HG02884 (cell line): Measurements from ENCODE around the gene BAZ1B.
"Not testable (repeated sequence)": the region's sequence is repeated elsewhere in the genome, so short reads cannot be mapped to it uniquely, and the experiment has no call there.

Experiments
- ATAC-seq: cut with Tn5 transposase; IDR thresholded peaks from one replicate; pipeline ENCODE4 v1.9.1; 2021; ENCODE audit warnings: mild to moderate bottlenecking, moderate library complexity; ENCODE audit not compliant: unreplicated experiment

The BAZ1B gene

GRCh38 chr7:73539709-73540108, 17.6 kb upstream of the BAZ1B start:
- ATAC-seq = no peak

- ATAC-seq = not testable (repeated sequence)
Observed at GRCh38 chr7:73538510-73538909, 16.4 kb upstream of the BAZ1B start.

DNA sequence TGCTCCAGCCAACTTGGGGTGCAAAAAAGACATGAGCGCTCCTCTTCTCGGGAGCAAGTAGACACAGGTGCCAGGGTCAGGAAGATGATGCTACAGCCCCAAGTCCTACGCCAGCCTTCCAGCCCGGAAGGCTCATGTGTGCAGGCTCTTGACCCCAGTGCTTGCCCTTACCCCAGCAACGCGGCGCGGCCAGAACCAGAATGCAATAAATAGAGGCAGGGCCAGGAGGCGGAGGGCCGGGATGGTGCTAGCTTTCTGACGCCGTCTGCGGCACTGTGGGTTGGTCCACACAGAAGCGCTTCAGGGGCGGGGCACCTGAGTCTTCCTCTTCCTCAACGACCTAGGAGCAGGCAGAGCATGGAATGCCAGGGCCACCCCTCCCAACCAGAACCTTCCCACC, 15.0 kb upstream of the BAZ1B start:
- no peak for ATAC-seq

DNA sequence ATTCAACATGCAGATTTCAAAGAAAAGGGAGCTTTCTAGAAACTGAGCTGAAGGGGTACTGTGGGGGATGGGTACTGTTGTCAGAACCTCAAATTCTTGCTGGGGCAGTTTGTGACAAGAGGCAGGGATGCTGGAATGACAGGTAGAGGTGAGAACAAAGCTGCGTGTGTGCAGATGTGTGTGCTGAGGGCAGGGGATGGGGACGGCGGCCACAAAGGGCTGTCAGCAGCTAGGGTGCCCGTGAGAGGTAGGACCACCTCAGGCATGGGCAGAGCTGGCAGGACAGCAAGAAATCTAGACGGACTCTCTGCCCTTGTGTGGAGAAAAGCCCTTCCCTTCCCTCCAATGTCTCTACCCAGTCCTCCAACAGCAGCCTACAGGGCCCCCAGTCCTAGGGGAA, 14.4 kb upstream of the BAZ1B start:
- no peak for ATAC-seq

GRCh38 chr7:73535918-73536317, 13.8 kb upstream of the BAZ1B start:
- ATAC-seq = not testable (repeated sequence)

GRCh38 chr7:73533742-73534141, 11.6 kb upstream of the BAZ1B start:
- no peak for ATAC-seq

GRCh38 chr7:73532224-73532623, 10.1 kb upstream of the BAZ1B start:
- no peak for ATAC-seq

GRCh38 chr7:73530800-73531199, 8.7 kb upstream of the BAZ1B start:
- ATAC-seq = no peak

DNA sequence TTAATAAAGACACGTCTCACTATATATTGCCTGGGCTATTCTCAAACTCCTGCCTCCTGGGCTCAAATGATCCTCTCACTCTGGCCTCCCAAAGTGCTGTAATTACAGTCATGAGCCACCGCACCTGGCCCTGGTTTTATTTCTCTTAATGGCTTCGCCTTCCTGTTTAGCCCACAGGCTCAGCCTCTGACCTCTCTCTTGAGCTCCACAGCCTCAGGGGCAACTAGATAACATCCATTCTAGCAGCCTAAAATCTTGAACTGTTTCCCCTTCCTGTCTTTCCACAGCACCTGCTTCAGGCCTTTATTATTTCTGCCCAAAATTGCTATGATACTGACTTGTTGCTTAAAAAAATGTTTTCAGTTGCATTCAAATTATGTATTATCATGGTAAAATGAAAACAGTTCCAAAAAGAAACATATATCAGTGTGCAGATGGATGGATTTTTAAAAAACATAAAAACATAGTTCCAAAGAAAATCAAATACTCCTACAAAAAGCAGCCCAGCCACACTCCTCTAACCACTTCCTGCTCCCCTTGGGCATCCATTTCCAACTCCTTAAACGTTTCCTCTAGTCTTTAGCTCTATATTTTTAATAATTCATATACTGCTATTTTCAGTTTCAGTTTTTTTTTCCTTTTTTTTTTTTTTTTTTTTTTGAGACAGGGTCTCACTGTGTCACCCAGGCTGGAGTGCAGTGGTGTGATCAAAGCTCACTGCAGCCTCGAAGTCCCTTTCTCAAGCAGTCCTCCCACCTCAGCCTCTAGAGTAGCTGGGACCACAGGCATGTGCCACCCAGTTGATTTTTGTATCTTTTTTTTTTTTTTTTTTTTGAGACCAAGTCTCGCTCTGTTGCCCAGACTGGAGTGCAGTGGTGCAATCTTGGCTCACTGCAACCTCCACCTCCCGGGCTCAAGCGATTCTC, 5.1 kb upstream of the BAZ1B start:
- ATAC-seq = no peak

DNA sequence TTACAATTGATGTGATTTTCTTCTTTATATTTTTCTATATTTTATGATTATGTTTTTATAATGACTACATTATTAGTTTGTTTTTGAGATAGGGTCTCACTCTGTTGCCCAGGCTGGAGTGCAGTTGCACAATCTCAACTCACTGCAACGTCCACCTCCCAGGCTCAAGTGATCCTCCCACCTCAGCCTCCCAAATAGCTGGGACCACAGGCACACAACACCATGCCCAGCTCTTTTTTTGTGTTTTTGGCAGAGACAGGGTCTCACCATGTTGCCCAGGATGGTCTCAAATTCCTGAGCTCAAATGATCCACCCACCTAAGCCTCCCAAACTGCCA, 4.0 kb upstream of the BAZ1B start:
- not testable (repeated sequence) for ATAC-seq

GRCh38 chr7:73521636-73522104, 423 bp downstream of the BAZ1B start:
- ATAC-seq = peak; percentile 32

DNA sequence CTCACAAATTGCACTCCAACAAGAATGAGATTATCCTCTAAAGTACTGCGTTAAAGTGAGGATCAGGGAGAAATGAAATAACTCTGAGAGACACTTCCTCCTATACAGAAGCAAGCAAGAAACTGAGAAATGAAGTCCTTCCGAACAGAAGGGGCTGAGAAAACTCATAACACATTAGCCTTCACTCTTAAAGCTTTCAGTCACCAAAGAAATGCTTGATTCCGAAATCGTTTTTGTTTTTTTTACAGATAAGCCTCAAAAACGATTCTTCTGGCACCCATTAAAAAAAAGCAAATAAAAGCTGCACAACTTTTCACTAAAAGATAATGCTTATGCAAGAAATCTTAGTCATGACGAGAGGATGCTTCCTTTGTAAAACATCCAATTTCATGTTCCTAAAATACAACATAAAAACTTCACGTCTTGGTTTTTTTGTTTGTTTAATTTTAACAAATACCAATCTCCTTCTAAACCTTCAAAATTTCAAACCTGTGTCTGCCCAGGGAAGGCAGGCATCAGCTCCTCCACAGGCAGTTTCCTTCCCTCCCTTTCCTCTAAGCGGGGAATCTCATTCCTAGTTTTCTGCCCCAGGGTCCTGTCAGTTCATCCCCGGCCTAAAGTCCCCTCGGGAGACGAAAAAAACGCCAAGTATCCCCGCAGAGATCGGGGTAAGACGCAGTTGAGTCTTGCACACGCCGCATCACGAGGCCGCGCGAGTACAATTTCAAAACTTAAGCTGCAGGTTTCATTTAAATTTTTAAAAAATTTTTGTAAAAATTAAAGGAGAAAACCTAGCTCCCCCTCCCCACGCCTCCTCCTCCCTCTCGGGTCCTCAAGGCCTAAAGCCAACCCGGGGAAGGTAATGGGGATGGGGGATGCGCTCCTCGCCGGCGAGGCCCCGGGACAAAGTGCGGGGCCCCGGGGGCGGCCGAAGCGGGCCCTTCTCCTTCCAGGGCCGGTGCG, 1.1 kb downstream of the BAZ1B start:
- no peak for ATAC-seq

DNA sequence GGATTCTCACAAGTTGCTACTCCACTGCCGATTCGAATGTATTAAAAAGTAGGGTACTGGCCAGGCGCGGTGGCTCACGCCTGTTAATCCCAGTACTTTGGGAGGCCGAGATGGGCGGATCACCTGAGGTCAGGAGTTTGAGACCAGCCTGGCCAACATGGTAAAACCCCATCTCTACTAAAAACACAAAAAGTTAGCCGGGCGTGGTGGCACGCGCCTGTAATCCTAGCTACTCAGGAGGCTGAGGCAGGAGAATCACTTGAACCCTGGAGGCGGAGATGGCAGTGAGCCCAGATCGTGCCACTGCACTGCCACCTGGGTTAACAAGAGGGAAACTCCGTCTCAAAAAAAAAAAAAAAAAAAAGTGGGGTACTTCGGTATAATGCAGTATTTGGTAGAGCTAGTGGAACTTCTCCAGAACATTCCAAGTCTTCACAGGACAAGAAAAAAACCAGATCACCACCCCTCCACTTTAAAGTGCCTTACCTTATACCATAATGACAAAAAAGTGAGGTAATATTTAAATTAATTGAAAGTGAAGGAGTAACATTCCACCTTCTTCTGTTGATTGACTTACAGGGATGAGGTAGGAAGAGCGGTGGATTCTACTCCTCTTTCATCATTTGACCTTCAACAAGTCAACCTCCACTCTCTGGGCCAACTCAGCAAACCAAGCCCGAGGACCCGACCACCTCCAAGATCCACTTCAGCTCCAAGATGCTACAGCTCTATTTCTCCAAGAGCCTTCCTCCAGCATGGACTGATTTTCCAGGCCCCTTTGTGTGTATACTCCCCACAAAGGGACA, 2.0 kb downstream of the BAZ1B start:
- no peak for ATAC-seq

DNA sequence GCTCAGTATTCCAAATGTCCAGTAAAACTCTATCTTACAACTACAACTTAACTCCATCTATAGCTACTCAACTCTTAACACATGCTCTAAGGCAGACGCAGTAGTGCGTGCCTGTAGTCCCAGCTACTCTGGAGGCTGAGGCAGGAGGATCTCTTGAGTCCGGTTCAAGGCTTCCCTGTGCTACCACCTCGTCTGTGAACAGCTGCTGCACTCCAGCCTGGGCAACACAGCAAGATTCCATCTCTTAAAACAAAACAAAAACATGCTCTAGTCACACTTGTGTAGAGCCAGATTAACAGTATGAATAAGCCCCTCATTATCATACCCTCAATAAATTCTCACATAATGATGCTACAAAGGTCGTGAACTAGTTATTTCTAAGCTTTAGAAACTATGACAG, 3.6 kb downstream of the BAZ1B start:
- no peak for ATAC-seq

GRCh38 chr7:73517241-73517995, 4.7 kb downstream of the BAZ1B start:
- ATAC-seq = no peak

- ATAC-seq = no peak
Observed at GRCh38 chr7:73515178-73515577, 6.9 kb downstream of the BAZ1B start.

GRCh38 chr7:73512018-73512780, 9.9 kb downstream of the BAZ1B start:
- no peak for ATAC-seq

- ATAC-seq = no peak
Observed at GRCh38 chr7:73509463-73509862, 12.6 kb downstream of the BAZ1B start.

DNA sequence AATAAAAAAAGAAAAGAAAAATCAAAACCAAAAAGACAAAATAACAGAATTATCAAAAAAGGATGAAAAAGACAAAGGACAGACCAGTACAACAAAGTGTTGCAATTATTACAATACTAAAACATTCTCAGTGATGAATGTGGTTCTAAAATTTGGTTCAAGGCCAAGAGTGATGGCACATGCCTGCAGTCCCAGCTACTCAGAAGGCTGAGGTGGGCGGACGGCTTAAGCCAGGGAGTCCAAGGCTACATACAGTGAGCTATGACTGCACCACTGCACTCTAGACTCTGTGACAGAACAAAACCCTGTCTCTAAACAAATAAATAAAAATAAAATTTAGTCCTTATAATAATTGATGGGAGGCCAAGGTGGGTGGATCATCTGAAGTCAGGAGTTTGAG, 14.5 kb downstream of the BAZ1B start:
- no peak for ATAC-seq
